DMS79 (cell line): ENCODE results near the gene TMEM185A.
"Not testable (repeated sequence)": the region's sequence is repeated elsewhere in the genome, so short reads cannot be mapped to it uniquely, and the experiment has no call there.

Experiments used
- DNase-seq: peaks from one replicate; lab custom pipeline; 2025; lab: John Stamatoyannopoulos, UW

Gene TMEM185A

GRCh38 chrX:149551939-149552248 lies 79.7 kb downstream of the TMEM185A start:
- DNase-seq = not testable (repeated sequence)

GRCh38 chrX:149551245-149551938 lies 80.2 kb downstream of the TMEM185A start:
- not testable (repeated sequence) for DNase-seq

GRCh38 chrX:149550454-149550853 lies 81.1 kb downstream of the TMEM185A start:
- not testable (repeated sequence) for DNase-seq

GRCh38 chrX:149549701-149550100 lies 81.9 kb downstream of the TMEM185A start, which contains the start of gene HSFX3:
TSS of gene HSFX3 (minus strand) at chrX:149549924. CDS start at chrX:149549852, 72 bp downstream.
- DNase-seq = not testable (repeated sequence)

- DNase-seq = not testable (repeated sequence)
These were observed 83.8 kb downstream of the TMEM185A start for GRCh38 chrX:149547782-149548181.

GRCh38 chrX:149546962-149547361 lies 84.6 kb downstream of the TMEM185A start:
- not testable (repeated sequence) for DNase-seq
